ENCODE measurements around the gene CD4.

The CD4 gene

GRCh38 chr12:6827982-6828780 is 38.9 kb downstream of the CD4 start, which contains the start of gene P3H3:
Gene P3H3 (plus strand): TSS chr12:6828407. CDS start chr12:6828441, 34 bp downstream.
- peak; percentile 18 for TF ChIP-seq CTCF (IDR thresholded peaks at IDR 0.05; ENCODE audit: extremely low read depth, insufficient read depth, missing control alignments)
- in situ Hi-C loops (cut with MboI; ENCODE audit: low pct_unique_long_range_greater_than_20kb, low sequenced_read_pairs, unreplicated experiment) = no loop called here
- DNase-seq (ENCODE audit: low spot score) = peak; percentile 69

- peak; percentile 66 for DNase-seq (ENCODE audit: low spot score)
- in situ Hi-C loops (cut with MboI; ENCODE audit: low pct_unique_long_range_greater_than_20kb, low sequenced_read_pairs, unreplicated experiment) = no loop called here
- no peak for TF ChIP-seq CTCF (IDR thresholded peaks at IDR 0.05; ENCODE audit: extremely low read depth, insufficient read depth, missing control alignments)
Observed at GRCh38 chr12:6828781-6829535, 39.6 kb downstream of the CD4 start.

GRCh38 chr12:6829536-6830220 is 40.4 kb downstream of the CD4 start:
- no peak for TF ChIP-seq CTCF (IDR thresholded peaks at IDR 0.05; ENCODE audit: extremely low read depth, insufficient read depth, missing control alignments)
- in situ Hi-C loops (cut with MboI; ENCODE audit: low pct_unique_long_range_greater_than_20kb, low sequenced_read_pairs, unreplicated experiment) = no loop called here
- no peak for DNase-seq (ENCODE audit: low spot score)

- DNase-seq (ENCODE audit: low spot score) = no peak
- in situ Hi-C loops (cut with MboI; ENCODE audit: low pct_unique_long_range_greater_than_20kb, low sequenced_read_pairs, unreplicated experiment) = no loop called here
- TF ChIP-seq CTCF (IDR thresholded peaks at IDR 0.05; ENCODE audit: extremely low read depth, insufficient read depth, missing control alignments) = no peak
Observed at GRCh38 chr12:6830286-6830890, 41.1 kb downstream of the CD4 start.

- DNase-seq (ENCODE audit: low spot score) = no peak
- in situ Hi-C loops (cut with MboI; ENCODE audit: low pct_unique_long_range_greater_than_20kb, low sequenced_read_pairs, unreplicated experiment) = no loop called here
- TF ChIP-seq CTCF (IDR thresholded peaks at IDR 0.05; ENCODE audit: extremely low read depth, insufficient read depth, missing control alignments) = no peak
Observed at GRCh38 chr12:6830999-6831398, 41.7 kb downstream of the CD4 start.

- no peak for TF ChIP-seq CTCF (IDR thresholded peaks at IDR 0.05; ENCODE audit: extremely low read depth, insufficient read depth, missing control alignments)
- in situ Hi-C loops (cut with MboI; ENCODE audit: low pct_unique_long_range_greater_than_20kb, low sequenced_read_pairs, unreplicated experiment) = no loop called here
- DNase-seq (ENCODE audit: low spot score) = no peak
Observed at GRCh38 chr12:6831450-6831995, 42.2 kb downstream of the CD4 start.
